Activated T-cell treated with anti-CD3 and anti-CD28 coated beads for 24 hours (primary cell): ENCODE measurements around the gene HSPG2.
"Not testable (repeated sequence)": the region's sequence is repeated elsewhere in the genome, so short reads cannot be mapped to it uniquely, and the experiment has no call there.

ENCODE experiments used
- DNase-seq: peaks from one replicate; pipeline ENCODE4 v3.0.0-alpha.2; 2020; ENCODE audit warnings: low read depth

The HSPG2 gene

GRCh38 chr1:21823980-21824702 lies 113.0 kb downstream of the HSPG2 start:
- DNase-seq: no peak

- DNase-seq: no peak
These were observed 113.7 kb downstream of the HSPG2 start for GRCh38 chr1:21823206-21823979.

- DNase-seq: no peak
These were observed 114.8 kb downstream of the HSPG2 start for GRCh38 chr1:21822349-21822748.

- no peak for DNase-seq
These were observed 115.6 kb downstream of the HSPG2 start for GRCh38 chr1:21821385-21822019.

GRCh38 chr1:21820597-21821232 lies 116.4 kb downstream of the HSPG2 start:
- no peak for DNase-seq

- DNase-seq: peak; percentile 16
These were observed 118.5 kb downstream of the HSPG2 start for GRCh38 chr1:21818656-21819055.

GRCh38 chr1:21816602-21817302 lies 120.4 kb downstream of the HSPG2 start:
- DNase-seq: no peak

GRCh38 chr1:21815724-21816321 lies 121.3 kb downstream of the HSPG2 start:
- DNase-seq: no peak

- no peak for DNase-seq
These were observed 122.0 kb downstream of the HSPG2 start for GRCh38 chr1:21814981-21815582.

GRCh38 chr1:21814241-21814918 lies 122.7 kb downstream of the HSPG2 start:
- DNase-seq: peak; percentile 4

GRCh38 chr1:21813542-21813941 lies 123.6 kb downstream of the HSPG2 start:
- no peak for DNase-seq

GRCh38 chr1:21811875-21812305 lies 125.2 kb downstream of the HSPG2 start, which contains the start of gene LDLRAD2:
Gene LDLRAD2, plus strand, starts transcription at chr1:21812265. Its CDS starts 187 bp downstream, at chr1:21812452.
- no peak for DNase-seq

- no peak for DNase-seq
These were observed 132.6 kb downstream of the HSPG2 start for GRCh38 chr1:21804536-21804935.

- no peak for DNase-seq
These were observed 136.0 kb downstream of the HSPG2 start for GRCh38 chr1:21801100-21801499.

GRCh38 chr1:21799730-21800129 lies 137.4 kb downstream of the HSPG2 start:
- no peak for DNase-seq

- no peak for DNase-seq
These were observed 142.0 kb downstream of the HSPG2 start for GRCh38 chr1:21795075-21795474.

- no peak for DNase-seq
These were observed 142.5 kb downstream of the HSPG2 start for GRCh38 chr1:21794656-21795055.

- DNase-seq: no peak
These were observed 144.0 kb downstream of the HSPG2 start for GRCh38 chr1:21793104-21793503.

GRCh38 chr1:21786640-21787039 lies 150.5 kb downstream of the HSPG2 start:
- DNase-seq: no peak

- DNase-seq: not testable (repeated sequence)
These were observed 151.3 kb downstream of the HSPG2 start for GRCh38 chr1:21785764-21786163.
